GM19193 (cell line): ENCODE results near the gene UNC93B1.

Experiments
- POLR2A ChIP-seq: IDR thresholded peaks from 4 replicates; pipeline ENCODE4 v1.6.1; 2011; ENCODE audit not compliant: insufficient read depth, insufficient read length; ENCODE audit errors: extremely low read depth

UNC93B1 gene

DNA sequence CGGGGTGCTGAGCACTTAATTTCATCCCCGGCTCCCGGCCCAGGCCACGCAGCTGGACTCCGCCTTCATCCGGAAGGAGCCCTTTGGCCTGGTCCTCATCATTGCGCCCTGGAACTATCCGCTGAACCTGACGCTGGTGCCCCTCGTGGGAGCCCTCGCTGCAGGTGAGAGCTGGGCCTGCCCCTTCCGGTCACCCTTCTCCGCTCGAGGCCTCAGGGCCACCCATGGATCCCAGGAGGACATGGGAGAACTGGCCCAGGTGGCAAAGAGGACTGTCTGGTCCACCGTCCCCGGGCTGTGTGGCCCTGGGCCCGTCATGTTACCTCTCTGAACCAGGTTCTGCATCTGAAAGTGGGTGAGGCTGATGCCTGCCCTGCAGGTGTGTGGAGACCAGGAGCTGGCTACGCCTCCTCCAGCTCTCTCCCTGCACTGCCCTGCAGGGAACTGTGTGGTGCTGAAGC is 14.9 kb upstream of the UNC93B1 start:
- no peak for TF ChIP-seq POLR2A

DNA sequence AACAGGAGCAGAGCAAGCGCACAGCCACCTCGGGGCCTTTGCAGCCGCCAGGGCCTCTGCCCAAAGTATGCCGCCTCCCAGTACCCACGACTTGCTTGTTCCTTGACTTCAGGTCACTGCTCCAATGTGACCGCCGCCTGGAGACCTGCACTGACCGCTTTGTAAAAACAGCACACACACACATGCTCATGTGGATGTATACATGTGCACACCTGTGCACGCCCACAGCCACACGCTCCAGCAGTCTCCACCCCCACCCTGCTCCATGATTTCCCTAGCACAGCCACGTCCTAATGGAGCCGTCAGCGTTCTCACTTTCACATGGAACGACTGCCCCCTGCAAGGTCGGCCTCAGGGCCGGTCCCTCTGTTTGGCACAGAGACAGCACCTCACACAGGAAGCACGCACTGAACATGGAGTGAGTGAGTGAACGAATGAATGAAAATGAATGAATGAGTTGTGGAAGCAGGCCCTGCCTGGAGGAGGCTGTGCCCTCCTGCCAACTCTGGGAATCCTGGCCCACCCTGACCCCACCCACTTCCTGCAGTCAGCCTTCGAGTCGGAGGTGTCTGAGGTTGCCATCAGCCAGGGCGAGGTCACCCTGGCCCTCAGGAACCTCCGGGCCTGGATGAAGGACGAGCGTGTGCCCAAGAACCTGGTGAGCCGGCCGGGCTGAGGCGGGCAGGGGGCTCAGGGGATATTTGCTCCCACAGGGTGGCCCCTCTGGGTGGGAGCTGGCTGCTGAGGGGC is 14.3 kb upstream of the UNC93B1 start:
- TF ChIP-seq POLR2A: no peak

DNA sequence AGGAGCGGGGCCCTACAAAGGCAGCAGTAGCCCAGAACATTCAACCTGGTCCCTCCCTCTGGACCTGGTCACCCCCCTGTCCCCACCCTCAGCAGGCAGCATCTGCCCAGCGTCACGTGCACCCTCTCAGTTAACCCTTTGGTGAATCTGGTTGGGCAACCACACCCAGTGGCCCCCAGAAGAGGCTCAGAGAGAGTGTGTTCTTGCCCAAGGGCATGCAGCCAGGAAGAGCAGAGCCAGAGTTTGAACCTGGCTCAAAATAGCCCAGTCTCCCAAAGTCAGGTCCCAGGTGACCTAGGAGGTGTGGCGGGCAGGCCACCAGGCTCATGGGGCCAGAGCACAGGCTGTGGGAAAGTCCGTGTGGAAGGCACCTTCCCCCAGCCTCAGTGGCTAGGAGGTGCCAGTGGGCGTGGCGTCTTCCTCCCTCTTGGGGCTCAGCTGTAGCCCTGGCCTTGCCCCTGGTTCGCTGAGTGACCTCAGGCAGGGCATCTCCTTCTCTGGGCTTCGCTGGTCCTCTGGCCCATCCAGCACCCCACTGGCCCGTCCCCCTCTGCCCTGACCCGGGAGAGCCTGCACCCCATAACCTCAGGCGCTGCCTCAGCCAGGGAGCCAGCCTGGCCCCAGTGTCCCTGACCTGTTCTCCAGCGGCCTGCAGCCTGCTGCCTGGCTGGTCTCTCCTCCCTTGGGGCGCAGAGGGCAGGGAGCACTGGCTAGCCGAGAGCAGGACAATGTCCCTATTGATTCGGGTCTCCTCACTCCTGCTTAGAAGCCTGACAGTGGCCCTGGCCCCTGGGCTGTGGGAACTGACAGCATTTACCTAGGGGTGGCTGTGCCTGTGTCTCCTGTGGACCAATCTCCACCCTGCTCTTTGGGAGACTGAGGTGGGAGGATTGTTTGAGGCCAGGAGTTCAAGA is 13.3 kb upstream of the UNC93B1 start:
- no peak for TF ChIP-seq POLR2A

DNA sequence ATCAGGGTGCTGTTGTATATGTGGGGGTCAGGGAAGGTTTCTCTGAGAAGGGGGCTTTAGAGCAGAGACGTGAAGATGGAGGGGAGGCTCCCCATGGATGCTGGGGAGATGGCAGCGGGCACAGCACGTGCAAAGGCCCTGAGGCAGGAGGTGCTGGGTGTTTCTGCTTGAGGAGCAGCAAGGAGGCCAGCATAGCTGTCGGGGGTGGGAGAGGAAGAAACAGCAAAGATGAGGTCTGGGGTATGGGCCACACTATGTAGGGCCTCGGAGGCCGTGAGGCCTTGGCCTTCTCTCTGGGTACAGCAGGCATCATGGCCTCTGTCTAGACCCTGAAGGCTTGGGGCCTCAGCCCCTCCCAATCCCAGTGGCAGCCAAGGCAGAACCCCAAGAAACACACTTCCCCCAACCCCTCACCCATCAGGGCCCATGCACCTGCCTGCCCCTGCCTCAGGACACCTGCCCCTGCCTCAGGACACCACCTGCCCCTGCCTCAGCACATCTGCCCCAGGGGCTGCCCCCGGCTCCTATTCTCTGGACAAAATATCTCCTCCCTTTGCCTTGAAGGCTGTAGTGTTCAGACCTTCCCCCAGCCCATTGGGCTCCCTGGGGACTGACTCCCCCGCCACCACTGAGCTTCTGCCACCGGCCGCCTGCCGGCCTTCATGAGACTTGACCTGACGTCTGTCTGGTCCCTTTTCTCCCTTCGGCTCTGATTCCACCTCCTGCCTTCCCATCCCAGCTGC is 12.4 kb upstream of the UNC93B1 start:
- TF ChIP-seq POLR2A: no peak

DNA sequence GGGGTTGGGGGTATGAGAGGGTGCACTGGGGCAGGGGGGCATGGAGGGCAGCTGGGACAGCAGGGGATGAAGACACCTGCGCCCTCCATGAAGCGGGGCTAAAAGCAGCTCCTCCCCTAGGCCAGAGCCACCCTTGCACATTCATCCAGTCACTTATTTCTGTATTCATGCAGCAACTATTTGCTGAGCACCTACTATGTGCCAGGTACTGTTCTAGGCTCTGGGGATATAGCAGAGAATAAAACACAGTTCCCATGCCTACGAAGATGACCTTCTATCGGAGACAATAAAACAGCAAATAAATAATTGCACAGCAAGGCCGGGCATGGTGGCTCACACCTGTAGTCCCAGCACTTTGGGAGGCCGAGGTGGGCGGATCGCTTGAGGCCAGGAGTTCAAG is 11.6 kb upstream of the UNC93B1 start:
- no peak for TF ChIP-seq POLR2A

DNA sequence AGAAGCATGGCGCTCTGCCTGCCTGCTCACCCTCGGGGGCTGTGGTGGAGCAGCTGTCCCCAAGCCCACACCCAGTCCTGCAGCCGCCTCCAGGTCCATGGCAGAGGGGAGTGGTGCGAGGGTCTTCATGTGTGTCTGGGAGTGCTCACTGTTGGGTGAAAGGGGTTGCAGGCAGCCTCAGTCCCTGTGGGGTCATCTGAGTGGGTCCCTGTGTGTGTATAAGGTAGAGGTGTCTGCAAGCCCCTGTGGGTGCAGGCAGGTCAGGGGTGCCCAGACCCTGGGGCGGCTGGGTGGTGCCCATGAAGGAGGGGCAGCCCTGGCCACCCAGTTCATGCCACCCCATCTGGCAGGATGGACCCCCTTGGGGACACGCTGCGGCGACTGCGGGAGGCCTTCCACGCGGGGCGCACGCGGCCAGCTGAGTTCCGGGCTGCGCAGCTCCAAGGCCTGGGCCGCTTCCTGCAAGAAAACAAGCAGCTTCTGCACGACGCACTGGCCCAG is 11.1 kb upstream of the UNC93B1 start:
- TF ChIP-seq POLR2A: no peak

DNA sequence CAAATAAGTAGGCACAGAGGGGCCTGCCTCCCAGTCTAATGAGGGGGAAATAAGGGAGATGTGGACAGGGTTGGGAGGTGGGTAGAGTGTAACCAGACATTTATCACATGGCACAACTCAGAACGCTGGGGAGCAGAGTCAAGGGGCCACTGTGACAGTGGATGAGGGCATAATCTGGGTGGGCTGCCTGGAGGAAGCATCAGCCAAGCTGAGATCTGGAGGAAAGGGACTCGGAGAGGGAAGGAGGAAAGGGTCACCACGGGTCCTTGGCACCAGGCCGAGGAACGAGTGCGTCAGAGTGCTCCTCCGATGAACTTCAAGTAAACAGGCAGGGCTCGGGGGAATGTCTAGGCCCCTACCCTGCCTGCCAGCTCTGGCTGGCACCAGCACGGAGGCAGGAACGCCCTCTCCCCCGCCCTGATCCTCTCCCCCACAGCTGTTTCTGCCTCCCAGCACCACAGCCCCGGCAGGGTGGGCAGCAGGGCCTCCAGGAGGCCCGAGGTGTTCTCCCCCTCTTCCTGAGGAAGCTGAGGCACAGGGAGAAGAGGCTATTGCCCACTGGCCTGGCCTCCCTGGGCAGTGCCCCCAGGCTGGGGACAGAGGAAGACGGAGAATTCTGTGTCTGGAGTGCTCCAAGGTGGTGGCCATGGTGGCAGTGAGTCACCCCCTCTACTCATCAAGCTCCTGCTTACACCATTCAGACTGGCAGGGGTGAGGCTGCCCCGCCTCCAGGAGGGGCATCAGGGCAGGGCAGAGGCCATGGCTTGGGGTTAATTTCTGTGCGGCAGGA is 10.5 kb upstream of the UNC93B1 start:
- no peak for TF ChIP-seq POLR2A

DNA sequence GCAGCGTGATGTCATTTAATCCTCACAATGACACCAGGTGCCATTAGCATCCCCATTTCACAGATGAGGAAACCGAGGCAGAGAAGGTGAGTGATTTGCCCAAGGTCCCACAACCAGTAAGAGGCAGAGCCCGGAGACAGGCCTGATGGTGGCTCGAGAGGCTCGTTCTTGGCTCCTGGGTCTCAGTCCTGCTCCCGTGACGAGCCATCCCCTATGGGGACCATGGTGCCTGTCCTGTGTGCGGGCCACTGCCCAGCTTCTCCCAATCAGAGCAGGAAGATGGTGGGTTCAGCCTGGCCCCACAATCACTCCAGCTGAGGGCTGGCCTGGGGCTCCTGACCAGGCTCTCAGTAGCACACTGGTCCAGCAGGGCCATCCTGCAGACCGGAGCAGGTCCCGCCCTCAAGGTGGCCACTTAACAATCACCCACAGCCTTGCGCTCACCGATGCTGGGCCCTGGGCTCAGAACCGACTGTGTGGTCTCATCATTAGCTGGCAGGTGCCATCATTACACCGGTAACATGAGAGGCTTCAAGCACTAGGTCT is 9.8 kb upstream of the UNC93B1 start:
- TF ChIP-seq POLR2A: no peak

DNA sequence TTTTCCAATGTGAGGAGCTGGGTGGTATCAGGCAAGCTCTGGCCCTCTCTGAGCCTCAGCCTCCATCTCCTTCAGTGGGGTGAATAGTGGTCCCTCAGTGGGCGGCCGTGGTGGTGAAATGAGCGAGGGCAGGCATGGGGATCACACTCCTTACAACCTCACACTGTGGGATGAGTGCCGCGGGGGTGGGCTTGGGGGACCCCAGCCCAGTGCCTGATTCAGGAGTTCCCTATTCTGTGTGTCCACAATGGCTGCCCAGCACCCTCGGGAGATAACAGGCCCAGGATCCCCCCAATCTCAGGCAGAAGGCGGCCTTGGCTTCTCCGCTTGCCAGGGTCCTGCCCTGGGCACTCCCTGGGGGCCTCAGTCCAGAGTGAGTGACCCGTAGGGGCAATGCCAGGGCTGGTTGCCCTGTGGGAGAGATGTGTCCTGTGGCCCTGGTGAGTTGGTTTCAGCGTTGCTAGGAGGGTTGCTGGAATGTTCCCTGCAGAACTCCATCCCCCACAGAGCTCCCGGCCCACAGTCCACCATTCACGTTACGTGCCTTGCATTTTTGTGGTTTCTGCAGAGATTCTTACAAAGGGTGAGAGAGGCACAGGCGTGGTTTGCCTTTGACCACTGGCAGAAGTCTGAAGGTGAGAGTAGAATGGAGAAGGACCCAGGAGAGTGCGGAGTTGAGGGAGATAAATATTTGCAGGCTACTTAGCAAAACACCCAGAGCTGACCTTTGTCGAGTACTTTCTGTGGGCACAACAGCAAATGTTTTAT is 9.1 kb upstream of the UNC93B1 start:
- no peak for TF ChIP-seq POLR2A

DNA sequence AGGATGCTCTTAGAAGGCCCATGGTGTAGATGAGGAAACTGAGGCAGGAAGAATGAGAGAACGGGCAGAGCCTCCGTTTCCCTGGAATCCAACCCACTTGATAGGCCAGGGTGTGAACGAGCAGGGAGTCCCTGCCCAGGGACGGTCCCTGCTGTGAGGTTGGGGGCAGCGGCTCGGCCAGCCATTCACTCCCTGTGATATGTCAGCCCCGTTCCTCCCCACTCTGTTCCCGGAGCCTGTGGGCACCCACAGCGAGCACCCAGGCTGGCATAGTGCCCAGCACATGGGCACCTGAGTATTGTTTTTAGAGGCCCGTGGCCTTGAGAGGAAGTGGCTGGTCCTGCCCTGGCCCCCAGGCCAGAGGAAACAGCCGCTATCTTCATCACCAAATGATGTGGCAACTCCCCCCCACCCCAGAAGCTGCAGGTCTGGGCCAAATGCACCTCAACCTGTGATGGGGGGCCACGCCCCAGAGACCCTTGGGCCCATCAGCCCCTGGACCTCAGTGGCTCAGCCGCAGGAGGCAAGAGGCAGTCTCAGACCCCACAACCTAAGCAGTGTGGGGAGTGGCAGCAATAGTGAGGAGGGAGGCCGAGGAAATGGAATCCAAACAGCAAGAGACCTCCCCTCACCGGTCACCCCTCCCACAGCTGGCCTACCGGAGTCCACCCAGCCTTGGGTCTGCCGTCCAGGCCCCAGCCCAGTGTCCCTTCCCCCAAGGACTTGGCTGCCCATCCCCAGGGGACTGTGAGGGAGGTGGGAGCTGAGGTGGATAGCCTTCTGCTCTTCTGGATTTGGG is 8.3 kb upstream of the UNC93B1 start:
- TF ChIP-seq POLR2A: no peak

DNA sequence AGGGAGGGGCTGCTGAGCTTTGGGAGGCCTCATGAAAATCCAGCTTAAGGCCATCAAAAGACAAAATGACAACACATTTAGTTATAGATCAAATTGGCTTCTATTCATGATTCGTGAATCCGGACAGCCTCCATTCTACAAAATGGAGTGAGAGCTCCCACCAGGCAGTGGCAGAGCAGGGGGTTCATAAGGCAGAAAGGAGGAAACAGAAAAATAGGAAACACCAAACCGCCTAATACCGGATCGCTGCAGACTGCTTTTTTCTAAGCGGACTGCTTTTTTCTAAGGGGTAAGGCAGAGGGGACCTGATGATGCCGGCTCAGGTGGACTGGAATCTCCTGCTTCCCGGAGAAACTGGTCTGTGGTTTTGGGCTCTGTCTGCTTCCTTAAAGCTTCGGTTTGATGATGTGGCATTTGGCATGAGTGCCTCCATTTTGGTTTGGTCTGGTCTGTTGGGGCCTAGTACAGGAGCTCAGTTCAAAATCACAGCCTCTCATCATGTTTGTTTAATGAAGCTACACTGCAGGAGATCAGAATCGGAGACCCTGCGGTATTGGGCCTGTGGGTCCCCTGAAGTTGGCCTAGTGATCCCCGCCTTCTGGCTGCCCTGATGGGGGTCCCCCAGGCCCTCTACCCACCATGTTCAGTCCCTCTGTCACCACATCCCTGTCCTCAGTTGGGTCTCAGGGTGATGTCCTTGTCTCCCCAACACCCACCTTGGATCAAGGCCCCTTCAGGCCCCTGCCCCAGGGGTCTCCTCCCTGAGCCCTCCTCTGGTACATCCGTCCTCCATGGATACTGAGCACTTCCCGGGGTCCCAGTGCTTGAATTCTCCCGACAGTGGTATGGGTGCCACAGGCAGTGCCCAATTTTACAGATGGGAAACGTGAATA is 7.4 kb upstream of the UNC93B1 start:
- no peak for TF ChIP-seq POLR2A
